DOHH2 (cell line): ENCODE measurements around the gene SHANK3.

ENCODE experiments used
- CTCF ChIP-seq: fragments of 200-600 bp; sonication (generic); IDR thresholded peaks from one replicate; pipeline ENCODE4 v1.5.1; 2014; ENCODE audit warnings: antibody characterized with exemption, mild to moderate bottlenecking, low read depth, low read length; ENCODE audit not compliant: poor library complexity, severe bottlenecking
- EZH2phosphoT487 ChIP-seq: fragments of 200-600 bp; sonication (generic); IDR thresholded peaks from 2 replicates; pipeline ENCODE4 v1.6.1; 2017; ENCODE audit warnings: borderline replicate concordance, mild to moderate bottlenecking, antibody characterized with exemption, low read length, moderate library complexity, mixed read lengths

- TF ChIP-seq CTCF (peak; percentile 73), EZH2phosphoT487 (no peak)
These were observed 18.9 kb downstream of the SHANK3 start for GRCh38 chr22:50691521-50691920.
